GM23248 (cell line): ENCODE data around the gene TMCO4.

Experiments used
- EZH2 ChIP-seq: fragments of 200-600 bp; sonication (generic); IDR thresholded peaks from 2 replicates; pipeline ENCODE4 v1.6.1; 2018; ENCODE audit warnings: antibody characterized with exemption, mild to moderate bottlenecking; ENCODE audit not compliant: insufficient read depth, poor library complexity, severe bottlenecking
- EZH2phosphoT487 ChIP-seq: fragments of 200-600 bp; sonication (generic); IDR thresholded peaks from 2 replicates; pipeline ENCODE4 v1.6.1; 2018; ENCODE audit warnings: antibody characterized with exemption, moderate library complexity, mild to moderate bottlenecking, low read depth; ENCODE audit not compliant: insufficient read depth

DNA sequence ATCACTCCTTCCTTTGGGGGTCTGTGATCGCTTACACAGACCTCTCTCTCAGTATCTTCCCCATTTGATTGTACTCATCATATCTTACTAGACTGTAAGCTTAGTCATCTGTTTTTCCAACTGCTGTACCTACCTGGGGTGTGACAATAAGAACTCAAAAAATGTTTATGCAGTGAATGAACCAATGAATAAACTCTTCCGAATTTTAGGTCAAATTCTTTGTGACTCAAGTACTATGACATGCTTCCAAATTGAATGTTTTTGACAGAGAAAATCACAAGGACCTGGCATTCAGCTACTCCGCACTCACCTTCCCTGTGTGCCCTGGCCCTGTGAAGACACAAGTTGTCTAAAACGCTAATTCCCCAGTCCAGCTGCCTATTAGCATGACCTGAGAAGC, 42.1 kb downstream of the TMCO4 start:
- no peak for TF ChIP-seq EZH2
- no peak for TF ChIP-seq EZH2phosphoT487
